ENCODE results near the gene BLTP3A.

DNA sequence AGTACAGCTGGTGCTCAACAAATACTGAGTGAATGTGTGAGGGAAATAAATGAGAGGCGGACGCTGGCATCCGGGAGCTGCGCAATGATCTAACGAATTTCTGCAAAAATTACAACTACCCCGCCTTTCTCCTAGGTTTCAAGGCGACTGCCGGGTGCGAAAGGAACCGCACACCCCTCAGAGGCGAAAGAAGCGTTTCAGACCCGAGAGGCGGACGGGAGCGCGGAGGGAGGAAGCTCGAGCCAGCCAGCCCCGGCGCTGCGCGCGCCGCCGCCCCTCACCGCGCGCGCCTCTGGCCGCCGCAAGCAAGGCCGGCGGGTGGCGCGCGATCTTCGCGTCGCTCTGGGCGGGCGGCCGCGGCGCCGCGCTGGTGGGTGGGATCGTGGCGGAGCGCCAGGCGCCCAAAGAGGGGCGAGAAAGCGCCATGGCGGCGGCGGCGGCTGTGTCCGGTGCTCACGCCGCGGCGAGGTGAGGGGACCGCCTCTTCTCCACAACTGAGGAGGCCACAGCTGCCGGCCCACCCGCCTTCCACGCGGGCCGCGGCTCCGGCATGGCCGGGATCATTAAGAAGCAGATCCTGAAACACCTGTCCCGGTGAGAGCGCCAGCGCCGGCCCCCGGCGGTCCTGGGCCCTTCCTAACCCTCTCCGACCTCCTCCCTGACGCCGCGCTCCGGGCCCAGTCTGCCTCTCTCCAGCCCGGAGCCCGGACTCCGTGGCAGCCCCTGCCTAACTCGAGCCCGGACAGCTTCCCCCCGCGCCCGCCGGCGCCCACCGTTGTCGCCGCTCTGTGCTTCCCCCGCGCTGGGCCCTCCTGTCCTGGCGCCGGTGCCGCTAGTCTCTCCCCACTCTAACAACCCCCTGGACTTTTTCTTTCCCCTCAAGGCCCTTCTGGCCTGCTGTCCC, at the start of gene BLTP3A:
- TF ChIP-seq POLR2A (IDR thresholded peaks at IDR 0.05) (no peak), CTCF (IDR thresholded peaks at IDR 0.05) (no peak)

Data from breast epithelium (tissue), 3 donors.